ENCODE measurements around the gene RAPGEF3.

The RAPGEF3 gene

DNA sequence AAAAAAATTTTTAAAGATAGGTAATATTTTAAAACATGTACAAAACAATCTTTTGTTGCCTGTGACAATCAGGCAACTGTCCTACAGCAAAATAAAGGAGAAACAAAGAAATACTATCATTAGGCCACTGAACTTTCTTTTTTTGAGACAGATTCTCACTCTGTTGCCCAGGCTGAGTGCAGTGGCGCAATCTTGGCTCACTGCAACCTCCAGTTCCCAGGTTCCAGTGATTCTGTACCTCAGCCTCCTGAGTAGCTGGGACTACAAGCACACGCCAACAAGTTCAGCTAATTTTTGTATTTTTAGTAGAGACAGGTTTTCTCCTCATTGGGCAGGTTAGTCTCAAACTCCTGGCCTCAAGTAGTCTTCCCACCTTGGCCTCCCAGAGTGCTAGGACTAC is 69.5 kb downstream of the RAPGEF3 start:
- DNase-seq (ENCODE audit: low spot score), result no peak

DNA sequence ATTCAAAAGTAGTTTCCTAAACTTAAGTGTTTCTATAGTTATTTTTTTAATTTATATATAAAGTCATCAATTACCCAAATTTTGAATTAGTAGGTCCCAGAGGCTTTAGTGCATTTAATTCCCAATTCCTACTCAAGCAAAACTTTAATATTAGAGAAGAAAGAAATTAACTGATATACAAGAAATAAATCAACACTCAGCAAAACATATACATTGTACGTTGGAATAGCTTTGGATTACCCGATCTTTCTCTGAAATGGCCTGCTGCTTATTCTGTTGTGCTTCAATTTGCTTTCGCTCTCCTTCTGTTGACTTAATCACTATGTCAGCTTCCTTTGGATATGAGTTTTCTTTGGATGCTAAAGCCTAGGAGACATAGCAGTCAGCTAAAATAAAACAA is 71.0 kb downstream of the RAPGEF3 start:
- no peak for DNase-seq (ENCODE audit: low spot score)

DNA sequence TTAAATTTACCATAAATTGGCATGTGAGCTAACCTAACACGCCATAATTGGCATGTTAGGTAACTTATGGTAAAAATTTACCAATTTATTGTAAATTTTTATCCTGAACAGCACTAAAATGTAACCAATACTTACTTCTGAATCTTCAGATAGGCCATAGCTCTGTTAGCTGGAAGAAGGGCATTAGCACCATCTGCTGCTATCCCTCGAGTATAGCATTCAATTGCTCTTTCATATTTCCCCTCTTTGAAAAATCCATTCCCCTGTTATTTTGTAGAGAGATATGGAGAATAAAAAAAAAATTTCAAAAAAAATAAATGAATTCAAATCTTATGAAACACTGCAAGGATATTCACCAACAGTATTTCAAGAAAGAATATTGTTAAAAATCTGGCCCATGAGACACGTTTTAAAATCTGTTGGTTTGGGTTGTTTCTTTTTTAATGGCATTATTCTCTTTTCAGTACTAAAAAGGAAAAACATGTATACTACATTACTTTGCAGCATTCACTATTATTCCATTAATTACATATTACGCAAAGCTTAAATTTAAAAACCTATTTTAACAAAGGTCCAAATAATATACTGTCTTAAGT is 71.9 kb downstream of the RAPGEF3 start:
- peak; percentile 28 for DNase-seq (ENCODE audit: low spot score)

All from HuH-7 (cell line).